K562 (cell line): ENCODE data around the gene CLEC17A. TPM values are rescaled to one million over a fixed set of nuclear protein-coding genes. Genes with fewer than 3 reads are reported as not detected.

Experiments used
- ATAC-seq: fragments of 200-7000 bp; cut with Tn5 transposase; 3 replicates; pipeline ENCODE4 v1.9.1; 2020; ENCODE audit warnings: moderate library complexity
- BruUV-seq: library from RNA; stranded (reverse); fragments of 400-500 nt; replicated peaks from 2 replicates; lab custom pipeline; 2021; lab: Mats Ljungman, UMichigan
- CTCF ChIA-PET: fragments of 300-600 bp; formaldehyde crosslinking; extraction: SDS; loops from one replicate; lab custom pipeline; 2021; ENCODE audit warnings: low intra/inter-chr PET ratio; lab: Yijun Ruan, JAX
- POLR2A ChIA-PET: fragments of 300-600, 350-650 bp; sonication (Branson Sonifier 250); formaldehyde crosslinking; extraction: SDS; loops from one replicate; lab custom pipeline; 2021; ENCODE audit warnings: antibody characterized with exemption, inconsistent platforms; lab: Yijun Ruan, JAX
- DNase-seq, 4 experiments: peaks; one replicate each; pipeline versions ENCODE4 v3.0.0 to v3.0.0-alpha.2; 2011 to 2018; ENCODE audit warnings: low spot score in 3 of 4, mixed read lengths in 3 of 4; ENCODE audit errors: extremely low read depth in 1 of 4
- FAIRE-seq: peaks from 2 replicates; lab custom pipeline; 2011; peaks lifted over from hg19 to GRCh38; lab: Jason Lieb, UNC
- H2AFZ ChIP-seq: 2 replicates; pipeline ENCODE4 v1.6.0; 2011; ENCODE audit warnings: low read depth, low read length, control low read depth, inconsistent platforms
- H3K27ac ChIP-seq: fragments of 200-600 bp; 3 replicates; pipeline ENCODE4 v1.8.0; 2011; ENCODE audit warnings: low read depth, mild to moderate bottlenecking, control low read depth, inconsistent platforms, low read length, moderate library complexity, mixed read lengths; ENCODE audit errors: extremely low read depth
- H3K27me3 ChIP-seq, 2 experiments: fragments of 300-600 bp in 1 of 2; 2 replicates in 1 of 2; 3 replicates in 1 of 2; pipeline versions ENCODE4 v1.6.0 to v1.8.0; 2011; ENCODE audit warnings: inconsistent platforms in 2 of 2, low read length in 2 of 2, mild to moderate bottlenecking in 1 of 2, mixed read lengths in 1 of 2, moderate library complexity in 1 of 2; ENCODE audit not compliant: control insufficient read depth in 2 of 2, insufficient read depth in 2 of 2
- H3K36me3 ChIP-seq: fragments of 300-600 bp; 3 replicates; pipeline ENCODE4 v1.8.0; 2011; ENCODE audit warnings: mild to moderate bottlenecking, low read length, inconsistent platforms; ENCODE audit not compliant: control insufficient read depth, insufficient read depth
- H3K4me1 ChIP-seq, 2 experiments: fragments of 200-600 bp in 1 of 2; replicated peaks in 1 of 2; 2 replicates in 1 of 2; 3 replicates in 1 of 2; pipeline versions ENCODE4 v1.5.1 to v1.8.0; 2011; ENCODE audit warnings: inconsistent platforms in 2 of 2, low read length in 2 of 2, mild to moderate bottlenecking in 1 of 2, mixed read lengths in 1 of 2, moderate library complexity in 1 of 2; ENCODE audit not compliant: control insufficient read depth in 2 of 2, insufficient read depth in 2 of 2
- H3K4me2 ChIP-seq: 2 replicates; pipeline ENCODE4 v1.6.1; 2011; ENCODE audit warnings: low read length, control low read depth, inconsistent platforms, mixed read lengths; ENCODE audit not compliant: insufficient read depth
- H3K4me3 ChIP-seq: fragments of 200-600 bp; sonication (generic), shearing (Covaris generic); 2 replicates; pipeline ENCODE4 v1.5.1; 2016; ENCODE audit warnings: control low read depth, inconsistent platforms
- H3K79me2 ChIP-seq: fragments of 200-600 bp; 3 replicates; pipeline ENCODE4 v1.8.0; 2011; ENCODE audit warnings: low read length, inconsistent platforms; ENCODE audit not compliant: control insufficient read depth, insufficient read depth
- H3K9ac ChIP-seq, 2 experiments: 2 replicates each; pipeline versions ENCODE4 v1.6.0 to v1.6.1; 2011; ENCODE audit warnings: low read depth in 2 of 2, low read length in 2 of 2, control low read depth in 1 of 2, inconsistent platforms in 1 of 2, mild to moderate bottlenecking in 1 of 2, mixed read lengths in 1 of 2; ENCODE audit not compliant: insufficient read depth in 1 of 2
- H3K9me1 ChIP-seq: one replicate; pipeline ENCODE4 v1.6.0; 2011; ENCODE audit warnings: inconsistent platforms, mild to moderate bottlenecking, low read length, moderate library complexity; ENCODE audit not compliant: control insufficient read depth, insufficient read depth
- H3K9me3 ChIP-seq: replicated peaks from 2 replicates; pipeline ENCODE4 v1.5.1; 2011; ENCODE audit warnings: low read depth, low read length, inconsistent platforms; ENCODE audit not compliant: control insufficient read depth, insufficient read depth
- H4K20me1 ChIP-seq: replicated peaks from 2 replicates; pipeline ENCODE4 v1.6.1; 2011; ENCODE audit warnings: low read length, inconsistent platforms, mixed read lengths; ENCODE audit not compliant: control insufficient read depth, insufficient read depth
- FOXP4 ChIP-seq: sonication (generic); formaldehyde crosslinking; IDR thresholded peaks from 2 replicates; pipeline ENCODE4 v1.8.0; 2022; ENCODE audit warnings: mild to moderate bottlenecking, missing genetic modification reagents, borderline replicate concordance
- KLF13 ChIP-seq: fragments of 450-650 bp; IDR thresholded peaks from 2 replicates; pipeline ENCODE4 v1.6.1; 2016; ENCODE audit warnings: missing genetic modification characterization, low read depth, mild to moderate bottlenecking, missing compliant biosample characterization, moderate library complexity, borderline replicate concordance
- U2AF2 ChIP-seq: fragments of 200-400 bp; formaldehyde crosslinking; optimal IDR thresholded peaks from 2 replicates; pipeline ENCODE3; 2017; ENCODE audit warnings: low read depth, mild to moderate bottlenecking, low read length
- WGBS: fragments of 100-300 bp; shearing (Covaris generic); methylation state at CpG from one replicate; pipeline ENCODE4 v1.1.6; 2016; ENCODE audit warnings: low coverage, mixed read lengths; ENCODE audit not compliant: insufficient coverage; ENCODE audit errors: missing lambda C conversion rate; 5-methylcytosine and 5-hydroxymethylcytosine counted together
- in situ Hi-C: fragments of 300-500 bp; cut with MboI; formaldehyde crosslinking; loops from 4 replicates; pipeline ENCODE4 v1.15.0; 2018; ENCODE audit warnings: inconsistent platforms, mixed read lengths
- intact Hi-C: fragments of 100-400 bp; cut with micrococcal nuclease; formaldehyde crosslinking; loops from 2 replicates; pipeline ENCODE4 v1.14.2; 2022
- polyA plus RNA-seq, 8 experiments: library from polyadenylated mRNA; depleted of rRNA in 4 of 8; stranded (reverse) in 5 of 8; unstranded in 3 of 8; fragments of >200 nt; fragmentation: Nextera tagmentation in 2 of 8; fragmentation: Illumina TruSeq in 1 of 8; extraction: Ambion mirVana in 2 of 8; extraction: Trizol in 1 of 8; gene quantifications; 2 replicates each; pipeline versions ENCODE4 v1.2.1 to v1.2.3, GENCODE V29; 2011 to 2014; ENCODE audit warnings: inconsistent platforms in 1 of 8, missing spikeins in 1 of 8
- total RNA-seq, 7 experiments: library from RNA; depleted of rRNA in 6 of 7; stranded (reverse); fragments of >200 nt in 6 of 7; fragmentation: Illumina TruSeq in 2 of 7; extraction: Trizol in 2 of 7; gene quantifications; 2 replicates each; pipeline versions ENCODE4 v1.2.1 to v1.2.3, GENCODE V29; 2011 to 2021; ENCODE audit warnings: low replicate concordance in 1 of 7
- TF ChIP-seq, protein P1 (sequence below): fragments of 250-450 bp; sonication (Bioruptor Pico); IDR thresholded peaks from 2 replicates; pipeline ENCODE4 v1.9.0; 2021; ENCODE audit warnings: mild to moderate bottlenecking, inconsistent platforms
- TF ChIP-seq, protein P2 (sequence below), 2 experiments: fragments of 450-650 bp; IDR thresholded peaks; 2 replicates each; pipeline ENCODE4 v1.6.1; 2016

The CLEC17A gene
- total and polyA plus RNA-seq, 9 of the 15 experiments (the other 6 are each of a cell fraction or from before 2014, with no cell fraction given) = 0.03 TPM; not detected in 8

DNA sequence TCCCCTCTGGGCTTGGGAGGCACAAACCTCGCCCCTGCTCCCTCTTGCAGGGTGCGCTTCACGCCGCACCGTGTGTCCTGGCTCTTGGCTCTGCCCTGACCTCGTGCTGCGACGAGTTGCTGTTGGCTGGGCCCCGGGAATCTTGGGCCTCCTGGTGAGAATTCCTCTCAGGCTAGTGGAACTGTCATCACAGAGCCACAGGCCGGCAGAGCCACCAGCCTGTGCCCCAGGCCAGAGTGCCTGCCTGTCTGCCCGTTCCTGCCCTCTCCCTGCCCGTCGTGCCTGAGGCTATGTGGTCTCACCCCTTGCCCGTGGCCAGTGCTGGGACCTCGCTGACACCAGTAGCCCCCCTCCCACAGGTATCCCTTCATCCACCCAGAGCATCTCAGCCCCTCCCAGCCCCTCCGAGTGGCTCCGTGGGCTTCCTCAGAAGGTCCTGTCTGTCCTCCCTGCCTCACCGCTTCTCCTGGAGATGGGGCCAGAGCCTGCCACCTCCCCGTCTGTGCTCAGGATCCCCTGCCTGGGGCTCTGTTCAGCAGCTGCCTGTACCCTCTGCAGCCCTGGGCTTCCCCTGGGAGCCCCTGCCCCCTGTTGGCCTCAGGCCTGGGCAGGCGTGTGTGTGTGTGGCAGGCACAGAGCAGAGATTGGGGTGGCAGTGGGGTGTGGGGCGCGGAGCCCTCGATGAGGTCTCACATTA lies 24.4 kb upstream of the CLEC17A start (continued):
- no peak for TF ChIP-seq FOXP4
- no peak for TF ChIP-seq U2AF2

DNA sequence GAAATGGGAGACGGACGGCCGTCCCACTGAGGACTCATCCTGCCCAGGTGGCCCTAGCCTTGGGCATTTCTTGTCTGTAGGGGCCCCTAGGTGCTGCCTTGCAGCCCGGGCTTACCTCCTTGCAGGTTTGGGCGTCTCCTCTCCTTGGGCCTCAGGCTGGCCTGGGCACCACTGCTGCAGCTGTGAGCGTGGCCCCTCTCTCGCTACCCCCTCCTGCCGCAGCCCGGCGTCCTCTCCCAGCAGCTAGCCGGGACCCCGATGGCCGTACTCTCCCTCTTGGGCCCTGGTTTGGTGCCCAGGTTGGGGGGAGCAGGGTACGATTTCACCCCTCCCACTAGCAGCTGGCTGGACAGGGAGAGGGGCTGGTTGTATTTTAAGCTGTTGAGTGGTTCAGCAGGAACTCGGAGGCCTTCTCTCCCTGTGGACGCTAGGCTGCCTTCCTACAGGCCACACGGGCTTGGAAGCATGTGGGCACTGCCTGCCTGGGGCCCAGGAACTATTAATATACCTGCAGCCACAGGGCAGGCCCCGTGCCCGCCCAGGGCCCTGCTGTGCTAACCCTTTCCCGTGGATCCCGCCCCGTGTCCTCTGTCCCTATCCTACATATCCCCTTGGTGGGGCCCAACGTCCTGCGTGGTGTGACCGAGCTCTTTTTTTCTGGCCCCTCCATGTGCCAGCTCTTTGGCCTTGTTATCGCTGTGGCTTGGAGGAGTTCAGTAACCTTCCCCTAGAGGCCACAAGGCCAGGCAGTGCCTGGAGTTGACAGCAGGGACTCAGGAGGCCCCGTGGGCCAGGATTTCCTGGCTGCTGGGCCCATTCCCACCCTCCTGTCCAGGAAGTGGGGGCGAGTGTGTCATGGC lies 22.7 kb upstream of the CLEC17A start:
- no TSS peak for BruUV-seq
- no peaks in the 10 kb centered on the region for H3K27me3 ChIP-seq
- peak overlapping the region in 1 of 2 experiments; percentile 12; a peak in 2 of 4 replicates for H3K9ac ChIP-seq
- intact Hi-C loops (loop anchor here (10.0 kb wide), 1 partner anchor 125 kb away; the partner anchor contains the start of gene PKN1), in situ Hi-C loops (no loop called here)
- peaks cover 22% of the 10 kb centered on the region; the same call in 1 of the 3 replicates for H3K36me3 ChIP-seq
- H3K4me1 ChIP-seq = peaks cover 19 to 73% of the 10 kb centered on the region in 2 experiments; a peak in 4 of 5 replicates
- FAIRE-seq = no peak
- H3K9me1 ChIP-seq = peaks cover 8% of the 10 kb centered on the region
- no peak overlapping the region for H3K4me2 ChIP-seq
- no peak overlapping the region for H2AFZ ChIP-seq
- 78% methylated on average over 25 of the region's 28 CpGs for WGBS
- peaks cover 52% of the 10 kb centered on the region for H3K79me2 ChIP-seq
- ChIA-PET POLR2A (interaction anchor here (0.5 to 1.2 kb wide), 4 partner anchors 9 to 169 kb away, joined by 3 to 4 read pairs (median 3); partner anchors contain the start of gene DNAJB1), CTCF (no interaction called here)
- no peak for ATAC-seq
- H3K4me3 ChIP-seq = no peak overlapping the region
- H3K9me3 ChIP-seq = no peaks in the 10 kb centered on the region
- no peak overlapping the region for H3K27ac ChIP-seq
- DNase-seq = no peak
- H4K20me1 ChIP-seq = peaks cover 18% of the 10 kb centered on the region
- TF ChIP-seq, protein P1, sequence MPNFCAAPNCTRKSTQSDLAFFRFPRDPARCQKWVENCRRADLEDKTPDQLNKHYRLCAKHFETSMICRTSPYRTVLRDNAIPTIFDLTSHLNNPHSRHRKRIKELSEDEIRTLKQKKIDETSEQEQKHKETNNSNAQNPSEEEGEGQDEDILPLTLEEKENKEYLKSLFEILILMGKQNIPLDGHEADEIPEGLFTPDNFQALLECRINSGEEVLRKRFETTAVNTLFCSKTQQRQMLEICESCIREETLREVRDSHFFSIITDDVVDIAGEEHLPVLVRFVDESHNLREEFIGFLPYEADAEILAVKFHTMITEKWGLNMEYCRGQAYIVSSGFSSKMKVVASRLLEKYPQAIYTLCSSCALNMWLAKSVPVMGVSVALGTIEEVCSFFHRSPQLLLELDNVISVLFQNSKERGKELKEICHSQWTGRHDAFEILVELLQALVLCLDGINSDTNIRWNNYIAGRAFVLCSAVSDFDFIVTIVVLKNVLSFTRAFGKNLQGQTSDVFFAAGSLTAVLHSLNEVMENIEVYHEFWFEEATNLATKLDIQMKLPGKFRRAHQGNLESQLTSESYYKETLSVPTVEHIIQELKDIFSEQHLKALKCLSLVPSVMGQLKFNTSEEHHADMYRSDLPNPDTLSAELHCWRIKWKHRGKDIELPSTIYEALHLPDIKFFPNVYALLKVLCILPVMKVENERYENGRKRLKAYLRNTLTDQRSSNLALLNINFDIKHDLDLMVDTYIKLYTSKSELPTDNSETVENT = no peak
- no peak for TF ChIP-seq KLF13
- TF ChIP-seq, protein P2, sequence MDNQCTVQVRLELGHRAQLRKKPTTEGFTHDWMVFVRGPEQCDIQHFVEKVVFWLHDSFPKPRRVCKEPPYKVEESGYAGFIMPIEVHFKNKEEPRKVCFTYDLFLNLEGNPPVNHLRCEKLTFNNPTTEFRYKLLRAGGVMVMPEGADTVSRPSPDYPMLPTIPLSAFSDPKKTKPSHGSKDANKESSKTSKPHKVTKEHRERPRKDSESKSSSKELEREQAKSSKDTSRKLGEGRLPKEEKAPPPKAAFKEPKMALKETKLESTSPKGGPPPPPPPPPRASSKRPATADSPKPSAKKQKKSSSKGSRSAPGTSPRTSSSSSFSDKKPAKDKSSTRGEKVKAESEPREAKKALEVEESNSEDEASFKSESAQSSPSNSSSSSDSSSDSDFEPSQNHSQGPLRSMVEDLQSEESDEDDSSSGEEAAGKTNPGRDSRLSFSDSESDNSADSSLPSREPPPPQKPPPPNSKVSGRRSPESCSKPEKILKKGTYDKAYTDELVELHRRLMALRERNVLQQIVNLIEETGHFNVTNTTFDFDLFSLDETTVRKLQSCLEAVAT (IDR thresholded peaks at IDR 0.05) = no peak
- no peak for TF ChIP-seq FOXP4
